HL-60 (cell line): ENCODE data around the gene BIRC6.

ENCODE experiments used
- DNase-seq, 2 experiments: peaks; one replicate each; pipeline ENCODE4 v3.0.0-alpha.2; 2010 to 2020; ENCODE audit warnings: low read depth in 1 of 2, low spot score in 1 of 2
- H3K27ac ChIP-seq: fragments of 250-450 bp; sonication (Bioruptor Pico); replicated peaks from 2 replicates; pipeline ENCODE4 v1.5.1; 2020; ENCODE audit warnings: mild to moderate bottlenecking, moderate library complexity
- H3K27me3 ChIP-seq: fragments of 250-450 bp; sonication (Bioruptor Pico); 2 replicates; pipeline ENCODE4 v1.5.1; 2021; ENCODE audit warnings: mild to moderate bottlenecking, moderate library complexity; ENCODE audit not compliant: insufficient read depth, poor library complexity, severe bottlenecking
- H3K4me3 ChIP-seq: replicated peaks from 2 replicates; pipeline ENCODE4 v1.5.1; 2011; ENCODE audit warnings: mild to moderate bottlenecking, control low read depth, low read length; ENCODE audit not compliant: insufficient read depth
- GABPA ChIP-seq: IDR thresholded peaks from 2 replicates; pipeline ENCODE4 v1.6.1; 2012; ENCODE audit warnings: low read depth
- POLR2AphosphoS5 ChIP-seq: IDR thresholded peaks from 2 replicates; pipeline ENCODE4 v1.6.1; 2012; ENCODE audit warnings: low read depth
- SPI1 ChIP-seq: IDR thresholded peaks from 2 replicates; pipeline ENCODE4 v1.6.1; 2012; ENCODE audit warnings: low read depth, mild to moderate bottlenecking, borderline replicate concordance
- TF ChIP-seq, protein P1 (sequence below): IDR thresholded peaks from 2 replicates; pipeline ENCODE4 v1.6.1; 2012; ENCODE audit warnings: low read depth; ENCODE audit not compliant: insufficient replicate concordance
- TF ChIP-seq, protein P2 (sequence below): IDR thresholded peaks from one replicate; pipeline ENCODE4 v1.5.1; 2011; ENCODE audit warnings: low read length, control low read depth, inconsistent platforms; ENCODE audit not compliant: insufficient read depth

Gene BIRC6

DNA sequence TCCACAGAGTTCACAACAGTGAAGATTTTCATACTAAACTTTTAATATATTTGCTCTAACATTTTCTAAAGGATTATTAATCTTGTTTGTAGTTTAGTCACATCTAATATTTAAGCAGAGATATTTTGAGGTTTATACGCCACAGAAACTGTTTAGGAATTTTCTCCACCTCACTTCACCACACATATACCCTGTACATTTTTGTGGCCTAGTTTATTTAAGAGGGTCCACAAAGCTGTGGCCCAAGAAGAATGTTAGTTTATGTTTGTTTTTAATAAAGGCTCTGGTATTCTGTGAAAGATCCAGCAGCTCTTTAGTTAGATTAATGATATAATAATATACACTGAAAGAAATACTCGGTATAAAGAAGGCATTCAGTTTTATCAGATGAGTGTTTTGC is 138.3 kb downstream of the BIRC6 start:
- TF ChIP-seq POLR2AphosphoS5, result no peak
- no peak for TF ChIP-seq GABPA
- TF ChIP-seq, protein P1, sequence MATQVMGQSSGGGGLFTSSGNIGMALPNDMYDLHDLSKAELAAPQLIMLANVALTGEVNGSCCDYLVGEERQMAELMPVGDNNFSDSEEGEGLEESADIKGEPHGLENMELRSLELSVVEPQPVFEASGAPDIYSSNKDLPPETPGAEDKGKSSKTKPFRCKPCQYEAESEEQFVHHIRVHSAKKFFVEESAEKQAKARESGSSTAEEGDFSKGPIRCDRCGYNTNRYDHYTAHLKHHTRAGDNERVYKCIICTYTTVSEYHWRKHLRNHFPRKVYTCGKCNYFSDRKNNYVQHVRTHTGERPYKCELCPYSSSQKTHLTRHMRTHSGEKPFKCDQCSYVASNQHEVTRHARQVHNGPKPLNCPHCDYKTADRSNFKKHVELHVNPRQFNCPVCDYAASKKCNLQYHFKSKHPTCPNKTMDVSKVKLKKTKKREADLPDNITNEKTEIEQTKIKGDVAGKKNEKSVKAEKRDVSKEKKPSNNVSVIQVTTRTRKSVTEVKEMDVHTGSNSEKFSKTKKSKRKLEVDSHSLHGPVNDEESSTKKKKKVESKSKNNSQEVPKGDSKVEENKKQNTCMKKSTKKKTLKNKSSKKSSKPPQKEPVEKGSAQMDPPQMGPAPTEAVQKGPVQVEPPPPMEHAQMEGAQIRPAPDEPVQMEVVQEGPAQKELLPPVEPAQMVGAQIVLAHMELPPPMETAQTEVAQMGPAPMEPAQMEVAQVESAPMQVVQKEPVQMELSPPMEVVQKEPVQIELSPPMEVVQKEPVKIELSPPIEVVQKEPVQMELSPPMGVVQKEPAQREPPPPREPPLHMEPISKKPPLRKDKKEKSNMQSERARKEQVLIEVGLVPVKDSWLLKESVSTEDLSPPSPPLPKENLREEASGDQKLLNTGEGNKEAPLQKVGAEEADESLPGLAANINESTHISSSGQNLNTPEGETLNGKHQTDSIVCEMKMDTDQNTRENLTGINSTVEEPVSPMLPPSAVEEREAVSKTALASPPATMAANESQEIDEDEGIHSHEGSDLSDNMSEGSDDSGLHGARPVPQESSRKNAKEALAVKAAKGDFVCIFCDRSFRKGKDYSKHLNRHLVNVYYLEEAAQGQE, result no peak
- no peak for TF ChIP-seq SPI1
- TF ChIP-seq, protein P2, sequence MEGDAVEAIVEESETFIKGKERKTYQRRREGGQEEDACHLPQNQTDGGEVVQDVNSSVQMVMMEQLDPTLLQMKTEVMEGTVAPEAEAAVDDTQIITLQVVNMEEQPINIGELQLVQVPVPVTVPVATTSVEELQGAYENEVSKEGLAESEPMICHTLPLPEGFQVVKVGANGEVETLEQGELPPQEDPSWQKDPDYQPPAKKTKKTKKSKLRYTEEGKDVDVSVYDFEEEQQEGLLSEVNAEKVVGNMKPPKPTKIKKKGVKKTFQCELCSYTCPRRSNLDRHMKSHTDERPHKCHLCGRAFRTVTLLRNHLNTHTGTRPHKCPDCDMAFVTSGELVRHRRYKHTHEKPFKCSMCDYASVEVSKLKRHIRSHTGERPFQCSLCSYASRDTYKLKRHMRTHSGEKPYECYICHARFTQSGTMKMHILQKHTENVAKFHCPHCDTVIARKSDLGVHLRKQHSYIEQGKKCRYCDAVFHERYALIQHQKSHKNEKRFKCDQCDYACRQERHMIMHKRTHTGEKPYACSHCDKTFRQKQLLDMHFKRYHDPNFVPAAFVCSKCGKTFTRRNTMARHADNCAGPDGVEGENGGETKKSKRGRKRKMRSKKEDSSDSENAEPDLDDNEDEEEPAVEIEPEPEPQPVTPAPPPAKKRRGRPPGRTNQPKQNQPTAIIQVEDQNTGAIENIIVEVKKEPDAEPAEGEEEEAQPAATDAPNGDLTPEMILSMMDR, result no peak
- H3K4me3 ChIP-seq, result no peak overlapping the region
- DNase-seq, result no peak
- H3K27me3 ChIP-seq, result no peaks in the 10 kb centered on the region
- H3K27ac ChIP-seq, result peak overlapping the region; percentile 82

DNA sequence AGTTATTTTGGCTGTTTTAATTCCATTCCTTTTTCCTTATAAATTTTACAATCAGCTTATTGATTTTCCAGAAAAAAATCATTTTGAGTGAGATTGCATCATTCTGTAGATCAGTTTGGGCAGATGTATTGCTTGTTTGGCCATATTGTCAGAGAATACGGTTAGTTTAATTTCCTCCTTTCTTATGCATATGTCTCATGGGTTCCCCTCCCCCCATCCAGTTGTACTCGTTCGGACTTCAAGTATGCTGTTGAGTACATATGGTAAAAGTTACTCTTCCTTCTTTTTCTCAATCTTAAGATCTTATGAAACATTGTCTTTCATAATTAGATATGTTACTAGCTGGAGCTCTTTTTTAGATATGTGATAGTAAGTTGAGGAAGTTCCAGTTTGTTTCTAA is 139.8 kb downstream of the BIRC6 start:
- H3K27me3 ChIP-seq, result no peaks in the 10 kb centered on the region
- DNase-seq, result peak; percentile 87 to 96
- H3K27ac ChIP-seq, result peak overlapping the region; percentile 82
- H3K4me3 ChIP-seq, result no peak overlapping the region
- TF ChIP-seq SPI1, result peak; percentile 63; the same call in 1 of the 2 replicates
- no peak for TF ChIP-seq GABPA

DNA sequence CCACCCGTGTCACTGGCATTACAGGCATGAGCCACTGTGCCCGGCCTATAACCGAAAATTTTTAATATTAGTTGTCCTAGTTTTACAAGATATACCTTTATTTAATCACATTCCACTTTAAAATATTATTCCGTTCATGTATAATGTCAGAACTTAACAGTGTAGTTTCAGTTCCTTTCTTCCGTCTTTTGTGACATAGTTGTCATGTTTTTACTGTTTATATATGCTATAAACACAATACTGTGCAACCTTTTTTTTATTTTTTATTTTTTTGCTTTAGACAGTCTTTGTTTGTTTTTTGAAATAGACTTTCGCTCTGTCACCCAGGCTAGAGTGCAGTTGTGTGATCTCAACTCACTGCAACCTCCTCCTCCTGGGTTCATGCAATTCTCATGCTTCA is 141.5 kb downstream of the BIRC6 start:
- peak overlapping the region; percentile 82 for H3K27ac ChIP-seq
- TF ChIP-seq, protein P2, result no peak
- TF ChIP-seq, protein P1, result no peak
- TF ChIP-seq SPI1 (no peak), GABPA (no peak), POLR2AphosphoS5 (no peak)
- no peak for DNase-seq
- no peaks in the 10 kb centered on the region for H3K27me3 ChIP-seq
- no peak overlapping the region for H3K4me3 ChIP-seq

DNA sequence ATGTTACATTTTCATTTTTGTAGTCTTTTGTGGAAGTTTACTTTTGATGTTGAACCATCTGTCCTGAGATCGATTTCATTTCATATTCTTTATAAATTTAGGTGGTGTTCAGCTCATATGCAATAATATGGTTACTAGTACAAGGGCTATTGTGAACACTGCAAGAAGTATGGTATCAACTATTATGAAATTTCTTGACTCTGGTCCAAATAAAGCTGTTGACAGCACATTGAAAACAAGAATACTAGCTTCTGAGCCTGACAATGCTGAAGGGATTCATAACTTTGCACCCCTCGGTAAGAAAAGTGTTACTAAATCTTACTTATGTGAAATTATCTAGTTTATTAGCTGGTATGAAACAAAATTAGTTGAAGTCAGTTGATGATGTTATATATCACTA is 146.1 kb downstream of the BIRC6 start:
- DNase-seq, result no peak
- Histone ChIP-seq H3K4me3 (no peak overlapping the region), H3K27ac (no peak overlapping the region), H3K27me3 (no peaks in the 10 kb centered on the region)
- no peak for TF ChIP-seq SPI1
- no peak for TF ChIP-seq GABPA
- TF ChIP-seq POLR2AphosphoS5, result no peak
- TF ChIP-seq, protein P2, result no peak
- TF ChIP-seq, protein P1, result no peak
